ENCODE results near the gene BUD23.

DNA sequence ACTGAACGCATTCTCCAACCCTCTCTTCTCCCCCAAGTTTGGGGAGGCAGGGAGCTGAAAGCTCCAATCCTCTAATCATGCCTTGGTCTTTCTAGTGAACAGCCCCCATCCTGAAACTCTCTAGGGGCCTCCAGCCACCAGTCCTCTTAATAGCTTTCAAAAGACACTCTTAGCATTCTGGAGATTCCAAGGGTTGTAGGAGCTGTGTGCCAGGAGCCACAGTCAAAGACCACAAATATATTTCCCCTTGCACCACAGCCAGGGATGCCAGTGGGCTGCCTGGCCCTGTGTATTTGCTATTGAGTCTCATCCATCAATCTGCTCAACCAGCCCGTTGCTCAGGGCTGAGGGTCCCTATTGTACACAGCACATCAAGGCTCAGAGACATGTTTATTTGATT is 40.6 kb upstream of the BUD23 start:
- TF ChIP-seq POLR2A (IDR thresholded peaks at IDR 0.05; ENCODE audit: low read depth, low read length), result no peak
- no peak for TF ChIP-seq POLR2AphosphoS5 (IDR thresholded peaks at IDR 0.05; ENCODE audit: low read depth, low read length)
- TF ChIP-seq TAF1 (IDR thresholded peaks at IDR 0.05; ENCODE audit: borderline replicate concordance, low read depth, low read length), result no peak

Data from GM12892 (cell line).